K562 (cell line): ENCODE results near the gene MIDN. TPM values are rescaled to one million over a fixed set of nuclear protein-coding genes. Genes with fewer than 3 reads are reported as not detected.

Source experiments
- ATAC-seq: fragments of 200-7000 bp; cut with Tn5 transposase; 3 replicates; pipeline ENCODE4 v1.9.1; 2020; ENCODE audit warnings: moderate library complexity
- BruUV-seq: library from RNA; stranded (reverse); fragments of 400-500 nt; replicated peaks from 2 replicates; lab custom pipeline; 2021; lab: Mats Ljungman, UMichigan
- CTCF ChIA-PET: fragments of 300-600 bp; formaldehyde crosslinking; extraction: SDS; loops from one replicate; lab custom pipeline; 2021; ENCODE audit warnings: low intra/inter-chr PET ratio; lab: Yijun Ruan, JAX
- POLR2A ChIA-PET: fragments of 300-600, 350-650 bp; sonication (Branson Sonifier 250); formaldehyde crosslinking; extraction: SDS; loops from one replicate; lab custom pipeline; 2021; ENCODE audit warnings: antibody characterized with exemption, inconsistent platforms; lab: Yijun Ruan, JAX
- DNase-seq, 4 experiments: peaks; one replicate each; pipeline versions ENCODE4 v3.0.0 to v3.0.0-alpha.2; 2011 to 2018; ENCODE audit warnings: low spot score in 3 of 4, mixed read lengths in 3 of 4; ENCODE audit errors: extremely low read depth in 1 of 4
- FAIRE-seq: peaks from 2 replicates; lab custom pipeline; 2011; peaks lifted over from hg19 to GRCh38; lab: Jason Lieb, UNC
- H2AFZ ChIP-seq: 2 replicates; pipeline ENCODE4 v1.6.0; 2011; ENCODE audit warnings: low read depth, low read length, control low read depth, inconsistent platforms
- H3K27ac ChIP-seq: fragments of 200-600 bp; 3 replicates; pipeline ENCODE4 v1.8.0; 2011; ENCODE audit warnings: low read depth, mild to moderate bottlenecking, control low read depth, inconsistent platforms, low read length, moderate library complexity, mixed read lengths; ENCODE audit errors: extremely low read depth
- H3K27me3 ChIP-seq, 2 experiments: fragments of 300-600 bp in 1 of 2; 2 replicates in 1 of 2; 3 replicates in 1 of 2; pipeline versions ENCODE4 v1.6.0 to v1.8.0; 2011; ENCODE audit warnings: inconsistent platforms in 2 of 2, low read length in 2 of 2, mild to moderate bottlenecking in 1 of 2, mixed read lengths in 1 of 2, moderate library complexity in 1 of 2; ENCODE audit not compliant: control insufficient read depth in 2 of 2, insufficient read depth in 2 of 2
- H3K36me3 ChIP-seq: fragments of 300-600 bp; 3 replicates; pipeline ENCODE4 v1.8.0; 2011; ENCODE audit warnings: mild to moderate bottlenecking, low read length, inconsistent platforms; ENCODE audit not compliant: control insufficient read depth, insufficient read depth
- H3K4me1 ChIP-seq, 2 experiments: fragments of 200-600 bp in 1 of 2; replicated peaks in 1 of 2; 2 replicates in 1 of 2; 3 replicates in 1 of 2; pipeline versions ENCODE4 v1.5.1 to v1.8.0; 2011; ENCODE audit warnings: inconsistent platforms in 2 of 2, low read length in 2 of 2, mild to moderate bottlenecking in 1 of 2, mixed read lengths in 1 of 2, moderate library complexity in 1 of 2; ENCODE audit not compliant: control insufficient read depth in 2 of 2, insufficient read depth in 2 of 2
- H3K4me2 ChIP-seq: 2 replicates; pipeline ENCODE4 v1.6.1; 2011; ENCODE audit warnings: low read length, control low read depth, inconsistent platforms, mixed read lengths; ENCODE audit not compliant: insufficient read depth
- H3K4me3 ChIP-seq: fragments of 200-600 bp; sonication (generic), shearing (Covaris generic); 2 replicates; pipeline ENCODE4 v1.5.1; 2016; ENCODE audit warnings: control low read depth, inconsistent platforms
- H3K79me2 ChIP-seq: fragments of 200-600 bp; 3 replicates; pipeline ENCODE4 v1.8.0; 2011; ENCODE audit warnings: low read length, inconsistent platforms; ENCODE audit not compliant: control insufficient read depth, insufficient read depth
- H3K9ac ChIP-seq, 2 experiments: 2 replicates each; pipeline versions ENCODE4 v1.6.0 to v1.6.1; 2011; ENCODE audit warnings: low read depth in 2 of 2, low read length in 2 of 2, control low read depth in 1 of 2, inconsistent platforms in 1 of 2, mild to moderate bottlenecking in 1 of 2, mixed read lengths in 1 of 2; ENCODE audit not compliant: insufficient read depth in 1 of 2
- H3K9me1 ChIP-seq: one replicate; pipeline ENCODE4 v1.6.0; 2011; ENCODE audit warnings: inconsistent platforms, mild to moderate bottlenecking, low read length, moderate library complexity; ENCODE audit not compliant: control insufficient read depth, insufficient read depth
- H3K9me3 ChIP-seq: replicated peaks from 2 replicates; pipeline ENCODE4 v1.5.1; 2011; ENCODE audit warnings: low read depth, low read length, inconsistent platforms; ENCODE audit not compliant: control insufficient read depth, insufficient read depth
- H4K20me1 ChIP-seq: replicated peaks from 2 replicates; pipeline ENCODE4 v1.6.1; 2011; ENCODE audit warnings: low read length, inconsistent platforms, mixed read lengths; ENCODE audit not compliant: control insufficient read depth, insufficient read depth
- HDAC1 ChIP-seq, 2 experiments: fragments of 450-650 bp; IDR thresholded peaks; 2 replicates each; pipeline ENCODE4 v1.6.1; 2016 to 2017; ENCODE audit warnings: inconsistent platforms in 1 of 2, mild to moderate bottlenecking in 1 of 2, moderate library complexity in 1 of 2
- HSF4 ChIP-seq: fragments of 250-450 bp; sonication (Bioruptor Pico); IDR thresholded peaks from 2 replicates; pipeline ENCODE4 v2.1.2; 2022; ENCODE audit warnings: mild to moderate bottlenecking, moderate library complexity, borderline replicate concordance
- MECOM ChIP-seq: fragments of 250-450 bp; sonication (Bioruptor Pico); IDR thresholded peaks from 2 replicates; pipeline ENCODE4 v1.8.0; 2022; ENCODE audit warnings: inconsistent platforms
- MIER1 ChIP-seq: fragments of 450-650 bp; IDR thresholded peaks from 2 replicates; pipeline ENCODE4 v1.6.1; 2016; ENCODE audit warnings: antibody characterized with exemption, mild to moderate bottlenecking, low read depth
- SMC3 ChIP-seq: conservative IDR thresholded peaks from 2 replicates; pipeline ENCODE4 v1.6.1; 2011; ENCODE audit warnings: low read depth, low read length, improper control_type of control experiment; ENCODE audit not compliant: insufficient read depth
- SP1 ChIP-seq: sonication (generic); formaldehyde crosslinking; IDR thresholded peaks from 2 replicates; pipeline ENCODE4 v1.8.1; 2022; ENCODE audit warnings: mild to moderate bottlenecking, missing genetic modification reagents
- SP2 ChIP-seq: IDR thresholded peaks from 2 replicates; pipeline ENCODE4 v1.6.1; 2011; ENCODE audit warnings: mild to moderate bottlenecking, low read depth, low read length, moderate library complexity; ENCODE audit not compliant: poor library complexity, severe bottlenecking; ENCODE audit errors: extremely low read depth
- ZFX ChIP-seq: sonication (generic); formaldehyde crosslinking; IDR thresholded peaks from 2 replicates; pipeline ENCODE4 v1.8.0; 2022; ENCODE audit warnings: mild to moderate bottlenecking, missing genetic modification reagents, moderate library complexity
- WGBS: fragments of 100-300 bp; shearing (Covaris generic); methylation state at CpG from one replicate; pipeline ENCODE4 v1.1.6; 2016; ENCODE audit warnings: low coverage, mixed read lengths; ENCODE audit not compliant: insufficient coverage; ENCODE audit errors: missing lambda C conversion rate; 5-methylcytosine and 5-hydroxymethylcytosine counted together
- in situ Hi-C: fragments of 300-500 bp; cut with MboI; formaldehyde crosslinking; loops from 4 replicates; pipeline ENCODE4 v1.15.0; 2018; ENCODE audit warnings: inconsistent platforms, mixed read lengths
- intact Hi-C: fragments of 100-400 bp; cut with micrococcal nuclease; formaldehyde crosslinking; loops from 2 replicates; pipeline ENCODE4 v1.14.2; 2022
- polyA plus RNA-seq, 8 experiments: library from polyadenylated mRNA; depleted of rRNA in 4 of 8; stranded (reverse) in 5 of 8; unstranded in 3 of 8; fragments of >200 nt; fragmentation: Nextera tagmentation in 2 of 8; fragmentation: Illumina TruSeq in 1 of 8; extraction: Ambion mirVana in 2 of 8; extraction: Trizol in 1 of 8; gene quantifications; 2 replicates each; pipeline versions ENCODE4 v1.2.1 to v1.2.3, GENCODE V29; 2011 to 2014; ENCODE audit warnings: inconsistent platforms in 1 of 8, missing spikeins in 1 of 8
- total RNA-seq, 7 experiments: library from RNA; depleted of rRNA in 6 of 7; stranded (reverse); fragments of >200 nt in 6 of 7; fragmentation: Illumina TruSeq in 2 of 7; extraction: Trizol in 2 of 7; gene quantifications; 2 replicates each; pipeline versions ENCODE4 v1.2.1 to v1.2.3, GENCODE V29; 2011 to 2021; ENCODE audit warnings: low replicate concordance in 1 of 7
- TF ChIP-seq, protein P1 (sequence below): sonication (generic); formaldehyde crosslinking; IDR thresholded peaks from 2 replicates; pipeline ENCODE4 v1.8.0; 2022; ENCODE audit warnings: missing genetic modification reagents, mild to moderate bottlenecking, moderate library complexity, borderline replicate concordance
- TF ChIP-seq, protein P2 (sequence below), 2 experiments: fragments of 450-650 bp; formaldehyde crosslinking in 1 of 2; IDR thresholded peaks; 2 replicates each; pipeline versions ENCODE4 v1.4.0 to v1.6.1; 2014 to 2020; ENCODE audit warnings: mild to moderate bottlenecking in 2 of 2, borderline replicate concordance in 1 of 2, low read depth in 1 of 2

Gene MIDN
- total and polyA plus RNA-seq, 9 of the 15 experiments (the other 6 are each of a cell fraction or from before 2014, with no cell fraction given) = 0.17 to 120 (median 10.1) TPM

DNA sequence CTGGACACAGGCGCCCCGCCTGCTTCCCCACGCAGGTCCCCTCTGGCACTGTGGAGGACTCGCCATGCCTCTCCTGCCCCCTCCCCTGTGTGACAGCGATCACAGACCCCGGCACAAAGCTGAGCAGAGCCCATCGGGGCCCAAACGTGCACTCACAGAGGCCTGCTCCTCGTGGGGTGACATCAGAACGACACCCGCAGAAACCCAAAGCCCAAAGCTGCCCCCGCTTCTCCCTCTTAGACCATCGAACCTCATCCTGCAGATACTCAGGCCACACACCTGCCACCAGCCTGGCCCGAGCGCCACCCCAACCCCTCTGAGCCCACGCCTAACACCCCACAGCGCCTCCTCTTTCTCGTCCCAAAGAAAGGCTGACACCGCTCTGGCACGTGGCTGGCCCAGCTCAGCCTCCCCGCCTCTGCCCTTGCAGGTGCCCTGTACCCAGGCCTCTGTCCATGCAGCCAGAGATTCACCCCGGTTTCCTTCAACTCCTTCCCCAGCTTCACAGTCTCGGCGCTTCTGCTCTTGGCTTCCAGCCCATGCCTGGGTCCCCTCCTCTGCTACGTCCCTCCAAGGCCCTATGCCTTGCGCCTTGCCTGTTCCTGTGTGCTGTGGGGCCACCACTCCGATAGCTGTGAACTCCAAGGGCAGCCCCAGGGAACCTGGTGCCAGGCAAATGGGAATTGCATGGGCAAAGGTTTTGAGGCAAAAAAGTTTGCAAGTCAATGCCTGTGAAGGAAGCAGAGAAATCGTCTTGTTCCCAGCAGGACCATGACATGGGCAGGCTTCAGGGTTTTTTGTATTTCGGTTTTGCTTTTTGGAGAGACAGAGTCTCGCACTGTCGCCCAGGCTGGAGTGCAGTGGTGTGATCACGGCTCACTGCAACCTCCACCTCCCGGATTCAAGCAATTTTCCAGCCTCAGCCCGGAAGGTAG lies 9.7 kb upstream of the MIDN start:
- BruUV-seq = no TSS peak
- Histone ChIP-seq H2AFZ (peak overlapping the region; percentile 59), H3K4me3 (peak overlapping the region; percentile 55)

More for the DNA sequence above, 9.7 kb upstream of the MIDN start:
- POLR2A ChIA-PET = interaction anchor here (0.6 kb wide), 2 partner anchors 135 to 254 kb away, joined by 3 read pairs; partner anchors contain the start of gene WDR18
- DNase-seq = no peak
- CTCF ChIA-PET = interaction anchor here (0.9 to 4.8 kb wide), 3 partner anchors 126 to 468 kb away, joined by 3 to 29 read pairs (median 21); no protein-coding TSS in a partner anchor
- TF ChIP-seq HDAC1 (IDR thresholded peaks at IDR 0.05) (no peak), SP2 (no peak), SP1 (0 out of 2 replicates have a peak, but pooled peaks have one; percentile 13), ZFX (CRISPR knock-in tag) (peak; percentile 29; the same call in 1 of the 2 replicates), MECOM (CRISPR knock-in tag) (no peak), SMC3 (no peak), MIER1 (no peak), HSF4 (CRISPR knock-in tag) (no peak)
- TF ChIP-seq, protein P1, sequence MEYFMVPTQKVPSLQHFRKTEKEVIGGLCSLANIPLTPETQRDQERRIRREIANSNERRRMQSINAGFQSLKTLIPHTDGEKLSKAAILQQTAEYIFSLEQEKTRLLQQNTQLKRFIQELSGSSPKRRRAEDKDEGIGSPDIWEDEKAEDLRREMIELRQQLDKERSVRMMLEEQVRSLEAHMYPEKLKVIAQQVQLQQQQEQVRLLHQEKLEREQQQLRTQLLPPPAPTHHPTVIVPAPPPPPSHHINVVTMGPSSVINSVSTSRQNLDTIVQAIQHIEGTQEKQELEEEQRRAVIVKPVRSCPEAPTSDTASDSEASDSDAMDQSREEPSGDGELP (CRISPR knock-in tag) = 0 out of 2 replicates have a peak, but pooled peaks have one; percentile 6
- TF ChIP-seq, protein P2, sequence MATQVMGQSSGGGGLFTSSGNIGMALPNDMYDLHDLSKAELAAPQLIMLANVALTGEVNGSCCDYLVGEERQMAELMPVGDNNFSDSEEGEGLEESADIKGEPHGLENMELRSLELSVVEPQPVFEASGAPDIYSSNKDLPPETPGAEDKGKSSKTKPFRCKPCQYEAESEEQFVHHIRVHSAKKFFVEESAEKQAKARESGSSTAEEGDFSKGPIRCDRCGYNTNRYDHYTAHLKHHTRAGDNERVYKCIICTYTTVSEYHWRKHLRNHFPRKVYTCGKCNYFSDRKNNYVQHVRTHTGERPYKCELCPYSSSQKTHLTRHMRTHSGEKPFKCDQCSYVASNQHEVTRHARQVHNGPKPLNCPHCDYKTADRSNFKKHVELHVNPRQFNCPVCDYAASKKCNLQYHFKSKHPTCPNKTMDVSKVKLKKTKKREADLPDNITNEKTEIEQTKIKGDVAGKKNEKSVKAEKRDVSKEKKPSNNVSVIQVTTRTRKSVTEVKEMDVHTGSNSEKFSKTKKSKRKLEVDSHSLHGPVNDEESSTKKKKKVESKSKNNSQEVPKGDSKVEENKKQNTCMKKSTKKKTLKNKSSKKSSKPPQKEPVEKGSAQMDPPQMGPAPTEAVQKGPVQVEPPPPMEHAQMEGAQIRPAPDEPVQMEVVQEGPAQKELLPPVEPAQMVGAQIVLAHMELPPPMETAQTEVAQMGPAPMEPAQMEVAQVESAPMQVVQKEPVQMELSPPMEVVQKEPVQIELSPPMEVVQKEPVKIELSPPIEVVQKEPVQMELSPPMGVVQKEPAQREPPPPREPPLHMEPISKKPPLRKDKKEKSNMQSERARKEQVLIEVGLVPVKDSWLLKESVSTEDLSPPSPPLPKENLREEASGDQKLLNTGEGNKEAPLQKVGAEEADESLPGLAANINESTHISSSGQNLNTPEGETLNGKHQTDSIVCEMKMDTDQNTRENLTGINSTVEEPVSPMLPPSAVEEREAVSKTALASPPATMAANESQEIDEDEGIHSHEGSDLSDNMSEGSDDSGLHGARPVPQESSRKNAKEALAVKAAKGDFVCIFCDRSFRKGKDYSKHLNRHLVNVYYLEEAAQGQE (IDR thresholded peaks at IDR 0.05; ENCODE audit: borderline replicate concordance) = no peak
- TF ChIP-seq, protein P2 (CRISPR knock-in tag; IDR thresholded peaks at IDR 0.05; ENCODE audit: low read depth) = no peak
- in situ Hi-C loops = loop anchor here (25.0 kb wide), 1 partner anchor 476 kb away; the partner anchor contains the start of gene MISP
- Histone ChIP-seq H3K4me1 (peaks cover 24 to 98% of the 10 kb centered on the region in 2 experiments), H3K27ac (peak overlapping the region; percentile 49; the same call in 1 of the 3 replicates), H3K27me3 (no peaks in the 10 kb centered on the region), H3K9me1 (no peaks in the 10 kb centered on the region), H3K79me2 (peaks cover 28% of the 10 kb centered on the region), H3K9me3 (no peaks in the 10 kb centered on the region), H3K4me2 (peak overlapping the region; percentile 70), H4K20me1 (no peaks in the 10 kb centered on the region), H3K36me3 (peaks cover 33% of the 10 kb centered on the region; the same call in 1 of the 3 replicates), H3K9ac (peak overlapping the region in 1 of 2 experiments; percentile 94; a peak in 3 of 4 replicates)
- WGBS = 63% methylated on average over 31 of the region's 34 CpGs
- no peak for ATAC-seq
- intact Hi-C loops = no loop called here
- no peak for FAIRE-seq
